Cardiac septum (tissue), 1 donor: Measurements from ENCODE around the gene SERPINB6. TPM values are rescaled to one million over a fixed set of nuclear protein-coding genes. Genes with fewer than 3 reads are reported as not detected.
"Not testable (repeated sequence)": the region's sequence is repeated elsewhere in the genome, so short reads cannot be mapped to it uniquely, and the experiment has no call there.

Experiments used
- DNase-seq: peaks from one replicate; pipeline ENCODE4 v3.0.0-alpha.2; 2020; ENCODE audit warnings: low spot score
- intact Hi-C: fragments of 100-400 bp; cut with DNase I; formaldehyde crosslinking; loops from one replicate; pipeline ENCODE4 v1.14.0; 2022
- total RNA-seq: library from RNA; stranded (reverse); fragmentation: NEBNext Ultra II Directional; extraction: Animal tissue kit (Norgen Biotek cat#: 25700); gene quantifications from one replicate; pipeline ENCODE4 v1.2.1, GENCODE V29; 2021
- donor health status: DM: no; HTN: no; CAD: no.

The SERPINB6 gene
- total RNA-seq, 1 donor from 2014 or later: 171 TPM

DNA sequence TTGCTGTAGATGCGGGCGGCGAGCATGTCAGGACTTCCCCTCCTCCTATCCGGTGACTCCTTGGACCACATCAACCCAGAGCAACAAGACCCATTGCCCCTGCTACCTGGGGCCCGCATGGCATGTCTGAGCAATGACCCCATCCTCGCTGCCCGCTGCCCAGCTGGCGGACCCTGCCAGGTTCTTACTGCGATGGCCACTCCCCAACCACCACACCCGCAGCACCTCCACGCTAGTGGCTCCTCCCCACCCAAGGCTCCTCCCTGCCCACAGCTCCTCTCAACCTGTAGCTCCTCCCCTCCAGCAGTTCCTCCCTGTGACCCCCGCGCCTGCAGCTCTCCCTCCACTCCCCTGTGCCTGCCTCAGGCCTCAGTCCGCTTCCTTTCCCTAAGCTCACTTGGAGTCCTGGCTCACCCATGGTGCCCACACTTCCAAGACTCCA lies 50.7 kb downstream of the SERPINB6 start:
- intact Hi-C loops: no loop called here
- peak; percentile 66 for DNase-seq

DNA sequence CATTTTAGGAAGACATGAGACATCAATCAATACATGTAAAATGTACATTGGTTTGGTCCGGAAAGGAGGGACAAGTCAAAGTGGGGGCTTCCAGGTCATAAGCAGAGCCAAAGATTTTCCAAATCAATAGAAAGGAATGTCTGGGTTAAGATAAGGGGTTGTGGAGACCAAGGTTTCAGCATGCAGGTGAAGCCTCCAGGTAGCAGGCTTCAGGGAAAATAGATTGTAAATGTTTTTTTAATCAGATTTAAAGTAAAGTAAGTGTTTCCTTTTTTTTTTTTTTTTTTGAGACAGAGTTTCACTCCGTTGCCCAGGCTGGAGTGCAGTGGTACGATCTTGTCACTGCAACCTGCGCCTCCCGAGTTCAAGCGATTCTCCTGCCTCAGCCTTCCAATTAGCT lies 51.5 kb downstream of the SERPINB6 start:
- intact Hi-C loops: no loop called here
- no peak for DNase-seq

- peak; percentile 43 for DNase-seq
- intact Hi-C loops: no loop called here
Observed at GRCh38 chr6:2919401-2919800, 52.0 kb downstream of the SERPINB6 start.

DNA sequence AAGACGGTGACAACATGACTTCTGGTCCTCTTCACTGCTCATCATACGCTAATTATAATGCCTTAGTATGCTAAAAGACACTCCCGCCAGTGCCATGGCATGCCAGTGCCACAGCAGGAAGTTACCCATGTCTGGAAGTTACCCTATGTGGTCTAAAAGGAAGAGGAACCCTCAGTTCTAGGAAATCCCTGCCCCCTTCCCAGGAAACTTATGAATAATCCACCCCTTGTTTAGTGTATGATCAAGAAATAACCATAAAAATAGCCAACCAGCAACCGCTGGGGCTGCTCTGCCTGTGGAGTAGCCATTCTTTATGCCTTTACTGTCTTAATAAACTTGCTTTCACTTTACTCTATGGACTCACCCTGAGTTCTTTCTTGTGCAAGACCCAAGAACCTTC lies 52.4 kb downstream of the SERPINB6 start:
- DNase-seq: no peak
- intact Hi-C loops: no loop called here

- peak; percentile 31 for DNase-seq
- intact Hi-C loops: no loop called here
Observed at GRCh38 chr6:2917801-2918445, 53.4 kb downstream of the SERPINB6 start.

- DNase-seq: no peak
- intact Hi-C loops: no loop called here
Observed at GRCh38 chr6:2917065-2917464, 54.3 kb downstream of the SERPINB6 start.

DNA sequence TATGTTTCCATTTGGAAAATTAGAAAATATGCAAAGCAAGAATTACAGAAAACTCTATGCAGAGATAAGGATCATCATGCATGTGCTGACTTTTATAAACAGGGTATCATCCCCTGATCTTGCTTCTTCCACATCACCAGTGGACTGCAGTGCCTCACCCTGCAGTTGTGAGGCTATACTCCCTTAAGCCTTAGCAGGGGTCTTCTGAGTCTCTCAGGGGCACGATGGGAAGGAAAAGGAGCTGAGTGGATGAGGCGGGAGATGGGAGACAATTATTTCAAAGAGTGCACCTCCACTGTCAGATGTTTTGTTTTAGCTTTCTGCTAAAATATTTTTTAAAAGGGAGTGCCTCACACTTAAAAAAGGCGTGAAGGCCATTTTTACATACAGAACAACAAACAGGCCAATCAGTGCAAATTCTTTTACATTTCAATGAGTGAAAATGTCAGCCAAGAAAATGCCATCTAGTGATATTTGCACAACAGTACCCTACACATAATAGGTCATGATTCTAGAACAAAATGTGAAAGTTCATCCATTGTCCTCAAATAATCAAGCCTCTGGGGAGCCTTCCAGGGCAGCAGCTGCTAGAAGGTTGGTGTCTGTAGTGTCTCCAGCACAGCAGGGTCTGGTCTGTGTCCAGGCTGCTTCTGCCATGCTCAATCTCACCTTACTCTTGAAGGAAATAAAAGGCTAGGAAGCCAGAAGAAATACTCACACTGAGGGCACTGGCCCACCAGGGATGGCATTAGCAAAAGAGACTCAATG lies 55.0 kb downstream of the SERPINB6 start:
- peak; percentile 27 for DNase-seq
- intact Hi-C loops: no loop called here

GRCh38 chr6:2915150-2915549 lies 56.2 kb downstream of the SERPINB6 start:
- intact Hi-C loops: no loop called here
- DNase-seq: no peak

DNA sequence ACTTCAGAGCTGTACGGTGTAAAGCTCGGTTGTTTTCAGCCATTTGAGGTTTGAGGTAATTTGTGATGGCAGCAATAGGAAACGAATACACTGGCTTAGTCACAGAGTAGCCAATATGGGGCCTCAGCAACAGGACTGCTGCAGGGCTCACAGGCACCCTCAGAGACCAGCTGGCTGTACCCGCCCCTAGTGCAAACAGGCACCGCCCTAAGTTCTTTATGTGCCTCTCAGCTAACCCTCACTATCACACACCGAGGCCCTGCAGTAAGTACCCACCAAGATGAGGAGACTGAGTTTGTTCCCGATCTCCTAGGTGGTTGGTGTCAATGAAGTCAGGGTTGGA lies 57.1 kb downstream of the SERPINB6 start:
- intact Hi-C loops: loop anchor here (5.0 kb wide), 1 partner anchor 67 kb away; no protein-coding TSS in a partner anchor
- no peak for DNase-seq

- intact Hi-C loops: loop anchor here (5.0 kb wide), 1 partner anchor 66 kb away; no protein-coding TSS in a partner anchor
- DNase-seq: peak; percentile 24
Observed at GRCh38 chr6:2913621-2914317, 57.6 kb downstream of the SERPINB6 start.

GRCh38 chr6:2911171-2911570 lies 60.2 kb downstream of the SERPINB6 start:
- peak; percentile 36 for DNase-seq

DNA sequence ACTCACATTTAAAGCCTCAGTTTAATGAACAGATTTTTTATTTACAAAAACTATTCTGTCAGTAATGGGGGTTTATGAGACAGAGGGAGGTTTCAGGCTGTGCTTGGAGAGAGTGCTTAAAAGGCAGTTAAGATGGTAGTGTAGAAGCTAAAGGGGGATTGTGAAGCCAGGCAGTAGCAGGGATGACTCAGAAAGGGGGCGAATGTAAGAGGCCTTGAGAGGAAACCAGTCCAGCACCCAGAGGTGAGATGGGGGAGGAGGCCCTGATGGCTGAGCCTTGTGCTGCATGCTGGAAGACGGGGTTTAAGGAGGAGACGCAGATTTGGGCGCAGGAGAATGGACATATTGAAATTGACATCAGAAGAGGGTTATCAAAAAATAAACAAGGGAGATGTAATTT lies 61.6 kb downstream of the SERPINB6 start:
- intact Hi-C loops: loop anchor here (5.0 kb wide), 1 partner anchor 62 kb away; no protein-coding TSS in a partner anchor
- DNase-seq: peak; percentile 19

More at GRCh38 chr6:2911171-2911570, 60.2 kb downstream of the SERPINB6 start:
- intact Hi-C loops: loop anchor here (5.0 kb wide), 1 partner anchor 64 kb away; no protein-coding TSS in a partner anchor

- DNase-seq: peak; percentile 39
- intact Hi-C loops: not testable (repeated sequence)
Observed at GRCh38 chr6:2909051-2909606, 62.2 kb downstream of the SERPINB6 start.

DNA sequence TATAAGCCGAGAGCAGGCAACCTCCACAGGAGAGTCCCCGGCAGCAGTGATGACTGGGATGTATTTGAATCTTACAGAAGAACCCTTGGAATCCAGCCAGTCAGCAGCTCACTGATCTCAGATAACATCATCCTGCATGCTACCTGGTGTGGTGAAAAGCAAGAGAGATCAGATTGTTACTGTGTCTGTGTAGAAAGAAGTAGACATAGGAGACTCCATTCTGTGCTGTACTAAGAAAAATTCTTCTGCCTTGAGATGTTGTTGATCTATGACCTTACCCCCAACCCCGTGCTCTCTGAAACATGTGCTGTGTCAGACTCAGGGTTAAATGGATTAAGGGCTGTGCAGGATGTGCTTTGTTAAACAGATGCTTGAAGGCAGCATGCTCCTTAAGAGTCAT lies 62.9 kb downstream of the SERPINB6 start:
- DNase-seq, intact Hi-C loops: not testable (repeated sequence)

DNA sequence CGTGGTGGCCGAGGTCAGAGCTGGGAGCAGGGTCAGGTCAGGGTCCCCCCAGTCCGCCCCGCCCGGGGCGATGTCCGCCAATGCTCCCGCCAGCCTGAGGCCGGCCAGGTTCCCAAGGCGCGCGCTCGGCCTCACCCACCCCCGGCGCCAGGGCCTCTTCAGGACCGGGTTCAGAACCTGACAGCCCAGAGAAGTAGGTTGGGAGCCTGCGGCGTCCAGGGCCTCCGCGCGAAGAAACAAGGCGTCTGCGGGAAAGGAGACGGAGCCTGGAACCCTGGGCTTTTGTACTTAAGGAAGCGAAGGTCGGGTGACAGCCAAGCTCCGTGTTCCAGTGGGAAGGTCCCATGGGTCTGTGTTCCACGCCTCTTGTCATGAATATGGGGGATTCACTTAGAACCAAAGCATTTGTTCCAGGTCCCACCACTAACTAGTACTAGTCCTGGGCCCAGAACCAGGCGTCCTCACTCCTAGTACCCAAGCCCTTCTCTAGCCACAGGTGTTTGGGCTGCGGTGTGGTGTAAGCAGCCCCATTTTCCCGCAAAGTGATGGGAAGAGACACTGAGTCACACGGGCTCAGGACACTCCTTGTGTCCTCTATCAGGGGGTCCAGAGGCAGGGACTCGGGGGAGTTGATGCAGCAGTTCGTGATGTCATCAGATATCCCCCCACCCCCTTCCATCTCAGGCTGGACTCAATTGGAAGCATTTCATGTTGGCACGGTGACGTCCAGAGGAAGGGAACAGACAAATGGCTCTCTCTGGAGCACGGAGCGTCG lies 67.8 kb downstream of the SERPINB6 start:
- intact Hi-C loops: not testable (repeated sequence)
- DNase-seq: peak; percentile 50

- DNase-seq: peak; percentile 46
- intact Hi-C loops: not testable (repeated sequence)
Observed at GRCh38 chr6:2901645-2902502, 69.5 kb downstream of the SERPINB6 start.

GRCh38 chr6:2900821-2901644 lies 70.3 kb downstream of the SERPINB6 start:
- DNase-seq: peak; percentile 44
- intact Hi-C loops: no loop called here
